Heart left ventricle (tissue), 16 donors: ENCODE results near the gene ZC3HAV1. TPM values are rescaled to one million over a fixed set of nuclear protein-coding genes. Genes with fewer than 3 reads are reported as not detected.

Source experiments
- ATAC-seq, 4 donors: fragments of 200-7000 bp; cut with Tn5 transposase; one replicate each; pipeline ENCODE4 v1.9.1; 2020 to 2022; ENCODE audit warnings: moderate library complexity in 4 of 4, mild to moderate bottlenecking in 3 of 4, moderate number of reproducible peaks in 1 of 4
- DNase-seq, 5 donors: peaks; one replicate each; pipeline ENCODE4 v3.0.0-alpha.2; 2020
- H3K27ac ChIP-seq, 12 donors: fragments of 200-600 bp; sonication (generic) in 4 of 12; one replicate each; pipeline versions ENCODE4 v1.5.0 to v1.8.0; 2016 to 2022; ENCODE audit warnings: mild to moderate bottlenecking in 2 of 12
- H3K27me3 ChIP-seq, 9 donors: fragments of 200-600 bp; sonication (generic) in 2 of 9; one replicate each; pipeline versions ENCODE4 v1.5.1 to v1.8.0; 2016 to 2022; ENCODE audit warnings: mild to moderate bottlenecking in 3 of 9
- H3K36me3 ChIP-seq, 9 donors: fragments of 200-600 bp; sonication (generic) in 2 of 9; one replicate each; pipeline versions ENCODE4 v1.5.0 to v1.8.0; 2018 to 2022; ENCODE audit warnings: mild to moderate bottlenecking in 2 of 9
- H3K4me1 ChIP-seq, 12 donors: fragments of 200-600 bp; sonication (generic) in 4 of 12; one replicate each; pipeline versions ENCODE4 v1.5.0 to v1.8.0; 2016 to 2022; ENCODE audit warnings: mild to moderate bottlenecking in 3 of 12
- H3K4me3 ChIP-seq, 12 donors: fragments of 200-600 bp; sonication (generic) in 4 of 12; one replicate each; pipeline versions ENCODE4 v1.5.0 to v1.8.0; 2017 to 2022; ENCODE audit warnings: mild to moderate bottlenecking in 9 of 12, moderate library complexity in 4 of 12
- H3K9me3 ChIP-seq, 12 donors: fragments of 200-600 bp; sonication (generic) in 4 of 12; one replicate each; pipeline versions ENCODE4 v1.5.0 to v1.8.0; 2016 to 2022; ENCODE audit warnings: mild to moderate bottlenecking in 1 of 12
- CTCF ChIP-seq, 12 donors: fragments of 200-600 bp; sonication (generic) in 4 of 12; IDR thresholded peaks; one replicate each; pipeline versions ENCODE4 v1.5.0 to v1.8.0; 2018 to 2022; ENCODE audit warnings: antibody characterized with exemption in 12 of 12, mild to moderate bottlenecking in 5 of 12
- POLR2A ChIP-seq, 2 donors: fragments of 450-650 bp; IDR thresholded peaks; one replicate each; pipeline ENCODE4 v1.6.1; 2017; ENCODE audit warnings: antibody characterized with exemption in 2 of 2, mild to moderate bottlenecking in 2 of 2, moderate library complexity in 2 of 2
- WGBS, 4 donors: extraction: QIAGEN DNeasy Blood & Tissue Kit in 2 of 4; methylation state at CpG; one replicate each; pipeline versions ENCODE4 v1.1.5 to v1.1.7; 2013 to 2018; 5-methylcytosine and 5-hydroxymethylcytosine counted together
- intact Hi-C, 10 donors: fragments of 100-400 bp; cut with DNase I; formaldehyde crosslinking; loops; one replicate each; pipeline versions ENCODE4 v1.11.1 to v1.14.2; 2022
- polyA plus RNA-seq, 2 donors: library from polyadenylated mRNA; stranded (reverse); fragments of 200-250 nt; gene quantifications; one replicate each; pipeline ENCODE4 v1.2.3, GENCODE V29; 2013
- total RNA-seq, 9 donors: library from RNA; depleted of rRNA in 2 of 9; stranded (reverse); fragments of >200 nt in 2 of 9; fragmentation: NEBNext Ultra II Directional in 3 of 9; extraction: Animal tissue kit (Norgen Biotek cat#: 25700) in 3 of 9; gene quantifications; one replicate each; pipeline versions ENCODE4 v1.1.0 to v1.2.4, GENCODE V29; 2016 to 2023
- donor health status: ischemic (EF 13 %, LVEDD 7.1; RV severe dilation, severe dysfunction).
- donor health status: healthy with polysubstance abuse.
- donor health status: DM: no; HTN: yes; CAD: no.
- donor health status: DM: no; HTN: no; CAD: no.
- donor health status: ischemic (EF 25% LVEDD 6.9; RV normal size, moderate dysfunction).
- donor health status: ischemic (EF 25% LVEDD 5.7; RV mildly dilated, moderate dysfunction).
- donor health status: healthy.
- donor health status: DM: yes; HTN: yes; CAD: no.
- donor health status: ischemic (EF 35%, LVEDD 5.7; RV mildly dilated, moderate dysfunction).
- donor health status: nonischemic (EF 11% LVEDD 7.7; RV severe dilation, severe dysfunction).
- donor health status: DM: yes; HTN: yes; CAD: no.
- donor health status: PGD.
- donor health status: ischemic (EF 29% LVEDD 5.4; RV normal size, mild dysfunction).
- donor health status: nonischemic (EF 23%, LVEDD 6.1; RV moderate dilation, normal function).

The ZC3HAV1 gene
- total and polyA plus RNA-seq, 11 donors: 2.8 to 31.9 (median 7.1) TPM

GRCh38 chr7:139035586-139036353, 73.8 kb downstream of the ZC3HAV1 start, which contains the start of gene ZC3HAV1L:
ZC3HAV1L (minus strand) TSS chr7:139036042; CDS start chr7:139036017, 25 bp downstream.
- Histone ChIP-seq H3K36me3 (peaks cover 0 to 31% (median 7%) of the 10 kb centered on the region in 9 donors), H3K4me3 (peak within 1 kb of the TSS; percentile 46 to 93 (median 83)), H3K9me3 (no peaks in the 10 kb centered on the region), H3K27me3 (no peaks in the 10 kb centered on the region), H3K27ac (peak within 1 kb of the TSS; percentile 64 to 88 (median 81)), H3K4me1 (peaks cover 0 to 26% (median 12%) of the 10 kb centered on the region in 12 donors)
- TF ChIP-seq CTCF (IDR thresholded peaks at IDR 0.05) (no peak), POLR2A (IDR thresholded peaks at IDR 0.05) (peak in 1 of 2 donors; percentile 39)
- intact Hi-C loops: loop anchor here in 2 of 10 donors (5.0 kb wide), 2 partner anchors 37 to 42 kb away; no protein-coding TSS in a partner anchor
- 1 to 3% (median 2%) methylated on average over 37 to 82 of the region's 82 CpGs for WGBS, 4 donors
- DNase-seq: peak; percentile 67 to 85 (median 71)
- ATAC-seq: peak; percentile 69 to 96 (median 88)

DNA sequence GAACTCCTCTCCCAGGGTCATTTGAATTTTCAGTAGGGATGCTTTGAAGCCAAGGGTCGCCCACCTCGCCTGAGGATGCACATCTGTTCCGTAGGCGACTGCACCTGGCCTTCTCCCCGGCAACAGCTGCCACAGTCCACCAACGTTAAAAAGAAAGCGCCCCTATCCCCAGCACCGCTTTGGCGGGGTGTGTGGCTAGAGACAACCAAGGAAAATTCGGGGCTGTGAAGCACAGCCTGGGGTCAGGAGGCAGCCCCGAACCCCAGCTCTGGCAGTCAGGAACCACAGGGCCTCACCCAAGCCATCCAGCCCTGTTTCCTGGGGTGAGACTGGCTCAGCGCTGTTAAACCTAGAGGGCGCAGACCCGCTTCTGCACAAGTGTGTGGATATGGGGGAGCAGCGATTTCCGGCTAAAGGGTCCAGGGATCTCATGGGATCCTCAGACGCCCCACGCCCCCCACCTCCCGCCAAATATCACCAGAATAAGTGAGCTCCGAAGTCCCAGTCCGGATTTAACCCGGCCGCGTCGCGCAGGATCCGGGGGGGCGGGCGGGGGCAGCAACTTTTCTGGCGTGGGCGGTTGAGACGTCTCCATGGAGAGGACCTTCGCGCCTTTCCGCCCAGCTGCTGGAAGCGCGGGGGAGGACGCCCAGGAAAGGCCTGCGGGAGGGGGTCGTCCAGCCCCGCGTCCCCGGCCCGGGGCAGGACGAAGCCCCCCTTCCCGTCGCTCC, 74.5 kb downstream of the ZC3HAV1 start:
- Histone ChIP-seq H3K27me3 (no peaks in the 10 kb centered on the region), H3K4me1 (peaks cover 0 to 26% (median 12%) of the 10 kb centered on the region in 12 donors), H3K9me3 (no peaks in the 10 kb centered on the region), H3K36me3 (peaks cover 0 to 38% (median 11%) of the 10 kb centered on the region in 9 donors), H3K27ac (peak overlapping the region; percentile 64 to 88 (median 81)), H3K4me3 (peak overlapping the region; percentile 46 to 93 (median 83))
- DNase-seq (peak in 1 of 5 donors; percentile 63), ATAC-seq (peak; percentile 16 to 72 (median 58))
- intact Hi-C loops: loop anchor here in 3 of 10 donors (5.0 kb wide), 2 partner anchors 37 to 42 kb away; no protein-coding TSS in a partner anchor
- TF ChIP-seq POLR2A (IDR thresholded peaks at IDR 0.05): no peak
- TF ChIP-seq CTCF (IDR thresholded peaks at IDR 0.05): no peak
- WGBS, 4 donors: 10 to 40% (median 22%) methylated on average over 15 to 47 of the region's 47 CpGs

DNA sequence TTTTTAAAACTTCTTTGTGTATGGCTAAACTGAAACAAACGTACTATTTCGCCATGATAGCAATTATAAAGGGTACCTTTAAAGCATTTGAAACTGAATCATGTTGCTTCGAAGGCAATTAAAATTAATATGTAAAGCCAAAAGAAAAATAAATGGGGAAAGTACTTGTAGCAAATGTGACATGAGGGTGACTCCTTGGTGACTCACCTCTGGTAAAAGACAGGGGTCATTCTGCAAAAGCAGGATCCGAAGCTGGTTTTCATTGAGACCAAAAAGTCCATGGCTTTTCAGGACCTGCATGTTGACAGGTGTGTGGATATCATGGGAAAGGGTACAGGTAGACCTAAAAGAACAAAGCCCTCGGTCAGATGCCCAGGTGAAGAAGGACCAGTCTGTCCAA, 75.2 kb downstream of the ZC3HAV1 start:
- DNase-seq (no peak), ATAC-seq (no peak)
- H3K27ac ChIP-seq: peak overlapping the region in 4 of 12 donors; percentile 83 to 88 (median 86)

More for the DNA sequence above, 75.2 kb downstream of the ZC3HAV1 start:
- Histone ChIP-seq H3K27me3 (no peaks in the 10 kb centered on the region), H3K4me3 (peak overlapping the region in 5 of 12 donors; percentile 46 to 91 (median 74)), H3K36me3 (peaks cover 0 to 44% (median 14%) of the 10 kb centered on the region in 9 donors), H3K9me3 (no peaks in the 10 kb centered on the region), H3K4me1 (peaks cover 0 to 26% (median 12%) of the 10 kb centered on the region in 12 donors)
- intact Hi-C loops: loop anchor here in 1 of 10 donors (5.0 kb wide), 1 partner anchor 38 kb away; no protein-coding TSS in a partner anchor
- TF ChIP-seq CTCF (IDR thresholded peaks at IDR 0.05) (no peak), POLR2A (IDR thresholded peaks at IDR 0.05) (no peak)
- WGBS, 4 donors: 88 to 94% (median 93%) methylated on average over 5 of the region's 5 CpGs
